PC-9 (cell line): ENCODE results near the gene ACOT12.
"Not testable (repeated sequence)": the region's sequence is repeated elsewhere in the genome, so short reads cannot be mapped to it uniquely, and the experiment has no call there.

Experiments used
- CTCF ChIP-seq: fragments of 200-600 bp; sonication (generic); conservative IDR thresholded peaks from 2 replicates; pipeline ENCODE4 v1.6.1; 2017; ENCODE audit warnings: mixed run types, antibody characterized with exemption, mild to moderate bottlenecking, moderate library complexity
- EZH2 ChIP-seq: fragments of 200-600 bp; sonication (generic); IDR thresholded peaks from 2 replicates; pipeline ENCODE4 v1.8.0; 2017; ENCODE audit warnings: antibody characterized with exemption, low read depth

DNA sequence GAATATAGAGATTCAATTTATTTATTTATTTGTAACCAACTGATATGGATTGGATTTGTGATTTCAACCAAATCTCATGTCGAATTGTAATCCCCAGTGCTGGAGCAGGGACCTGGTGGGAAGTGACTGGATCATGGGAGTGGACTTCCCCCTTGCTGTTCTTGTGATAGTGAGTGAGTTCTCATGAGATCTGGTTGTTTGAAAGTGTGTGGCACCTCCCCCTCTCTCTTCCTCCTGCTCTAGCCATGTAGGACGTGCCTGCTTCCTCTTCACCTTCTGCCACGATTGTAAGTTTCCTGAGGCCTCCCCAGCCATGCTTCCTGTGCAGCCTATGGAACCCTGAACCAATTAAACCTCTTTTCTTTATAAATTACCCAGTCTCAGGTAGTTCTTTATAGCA lies 55.7 kb downstream of the ACOT12 start:
- TF ChIP-seq CTCF, EZH2: not testable (repeated sequence)
